ENCODE data around the gene MEGF6. TPM values are rescaled to one million over a fixed set of nuclear protein-coding genes. Genes with fewer than 3 reads are reported as not detected.

Gene MEGF6
- total RNA-seq (2022; extraction: Qiagen RNA extraction): 6.3 to 10.6 TPM (median 8.0 TPM) in 5 replicates

GRCh38 chr1:3611170-3612019 lies at the start of gene MEGF6:
Gene MEGF6 (minus strand): TSS chr1:3611508. CDS start chr1:3611268, 240 bp downstream.

GRCh38 chr1:3651930-3652547 lies 40.7 kb upstream of the MEGF6 start, which contains the start of gene TP73:
Gene TP73 (plus strand): TSS chr1:3652516. CDS start chr1:3682366, 29,850 bp downstream.

GRCh38 chr1:3649342-3650247 lies 38.3 kb upstream of the MEGF6 start, which contains the start of gene WRAP73:
Gene WRAP73 (minus strand): TSS chr1:3650103. CDS start chr1:3649999, 104 bp downstream.

GRCh38 chr1:3624200-3625136 lies 13.2 kb upstream of the MEGF6 start, which contains the start of gene TPRG1L:
Gene TPRG1L (plus strand): TSS chr1:3625015. CDS start chr1:3625073, 58 bp downstream.

GRCh38 chr1:3453891-3454810 lies 157.2 kb downstream of the MEGF6 start, which contains the start of gene ARHGEF16:
Gene ARHGEF16 (plus strand): TSS chr1:3454665. CDS start chr1:3463085, 8,420 bp downstream.

Other genes starting within 250 kb of the MEGF6 start
- gene ARHGEF16, start 156.8 kb downstream of the MEGF6 start, total RNA-seq (2022; extraction: Qiagen RNA extraction): 3.9 to 5.2 TPM (median 5.0 TPM) in 5 replicates
- gene TPRG1L, start 13.5 kb upstream of the MEGF6 start, total RNA-seq (2022; extraction: Qiagen RNA extraction): 27.2 to 31.5 TPM (median 29.8 TPM) in 5 replicates
- gene WRAP73, start 38.6 kb upstream of the MEGF6 start, total RNA-seq (2022; extraction: Qiagen RNA extraction): 14.2 to 19.8 TPM (median 18.8 TPM) in 5 replicates
- gene TP73, start 41.0 kb upstream of the MEGF6 start, total RNA-seq (2022; extraction: Qiagen RNA extraction): 0.72 to 0.90 TPM (median 0.78 TPM) in 5 replicates
- not detected in 5 replicates for gene CCDC27, start 140.9 kb upstream of the MEGF6 start, total RNA-seq (2022; extraction: Qiagen RNA extraction)
- 0.89 to 2.2 TPM (median 1.5 TPM) in 5 replicates for gene SMIM1, start 161.2 kb upstream of the MEGF6 start, total RNA-seq (2022; extraction: Qiagen RNA extraction)
- gene LRRC47, start 185.0 kb upstream of the MEGF6 start, total RNA-seq (2022; extraction: Qiagen RNA extraction): 28.3 to 34.2 TPM (median 31.2 TPM) in 5 replicates
- 14.1 to 17.4 TPM (median 16.7 TPM) in 5 replicates for gene CEP104, start 245.7 kb upstream of the MEGF6 start, total RNA-seq (2022; extraction: Qiagen RNA extraction)
- gene DFFB, start 246.0 kb upstream of the MEGF6 start, total RNA-seq (2022; extraction: Qiagen RNA extraction): 2.9 to 4.3 TPM (median 3.4 TPM) in 5 replicates

Data from A549 treated with AZD2906 at 1 μM for 4 hours (cell line).